ENCODE data around the gene DRD4. TPM values are rescaled to one million over a fixed set of nuclear protein-coding genes. Genes with fewer than 3 reads are reported as not detected.

DRD4 gene
- total RNA-seq, 3 donors from 2014 or later, result 1.2 to 2.4 (median 1.8) TPM

DNA sequence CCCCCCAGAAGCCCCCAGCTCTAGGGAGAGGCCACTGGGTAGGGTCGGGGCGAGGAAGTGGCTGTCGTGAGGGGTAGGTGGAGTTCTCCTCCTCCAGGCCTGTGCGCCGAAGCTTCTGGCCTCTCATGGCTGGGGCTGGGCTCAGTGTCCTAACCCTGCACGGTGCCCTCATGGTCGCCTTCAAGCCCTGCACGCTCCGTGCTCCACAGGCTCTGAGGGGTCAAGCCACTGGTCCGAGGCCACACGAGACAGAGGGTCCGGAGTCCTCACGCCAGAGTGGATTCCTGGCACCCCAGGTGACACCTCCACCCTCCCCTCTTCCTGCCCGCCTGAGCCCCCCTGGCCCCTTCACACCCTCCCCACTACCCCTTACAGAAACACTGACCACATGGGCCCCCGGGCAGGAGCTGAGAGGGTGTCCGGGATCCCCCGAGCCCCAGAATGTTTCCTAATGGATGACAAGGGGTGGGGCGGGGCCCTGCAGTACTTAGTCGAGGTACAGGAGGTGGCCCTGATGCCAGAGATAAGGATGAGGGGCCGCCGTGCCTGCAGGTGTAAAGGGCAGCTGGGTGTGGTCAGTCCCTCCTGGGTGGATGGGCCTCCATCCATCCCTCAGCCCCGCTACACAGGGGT lies 11.3 kb upstream of the DRD4 start:
- DNase-seq (peak; percentile 55 to 70 (median 63)), ATAC-seq (peak; percentile 38)
- Histone ChIP-seq H3K4me3 (no peak overlapping the region), H3K9me3 (no peaks in the 10 kb centered on the region), H3K36me3 (ENCODE audit: low read depth) (no peaks in the 10 kb centered on the region), H3K4me1 (ENCODE audit: low read depth) (peaks cover 14% of the 10 kb centered on the region)
- TF ChIP-seq, protein P1, sequence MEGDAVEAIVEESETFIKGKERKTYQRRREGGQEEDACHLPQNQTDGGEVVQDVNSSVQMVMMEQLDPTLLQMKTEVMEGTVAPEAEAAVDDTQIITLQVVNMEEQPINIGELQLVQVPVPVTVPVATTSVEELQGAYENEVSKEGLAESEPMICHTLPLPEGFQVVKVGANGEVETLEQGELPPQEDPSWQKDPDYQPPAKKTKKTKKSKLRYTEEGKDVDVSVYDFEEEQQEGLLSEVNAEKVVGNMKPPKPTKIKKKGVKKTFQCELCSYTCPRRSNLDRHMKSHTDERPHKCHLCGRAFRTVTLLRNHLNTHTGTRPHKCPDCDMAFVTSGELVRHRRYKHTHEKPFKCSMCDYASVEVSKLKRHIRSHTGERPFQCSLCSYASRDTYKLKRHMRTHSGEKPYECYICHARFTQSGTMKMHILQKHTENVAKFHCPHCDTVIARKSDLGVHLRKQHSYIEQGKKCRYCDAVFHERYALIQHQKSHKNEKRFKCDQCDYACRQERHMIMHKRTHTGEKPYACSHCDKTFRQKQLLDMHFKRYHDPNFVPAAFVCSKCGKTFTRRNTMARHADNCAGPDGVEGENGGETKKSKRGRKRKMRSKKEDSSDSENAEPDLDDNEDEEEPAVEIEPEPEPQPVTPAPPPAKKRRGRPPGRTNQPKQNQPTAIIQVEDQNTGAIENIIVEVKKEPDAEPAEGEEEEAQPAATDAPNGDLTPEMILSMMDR (IDR thresholded peaks at IDR 0.05), result no peak
- intact Hi-C loops (cut with DNase I, micrococcal nuclease), result no loop called here

DNA sequence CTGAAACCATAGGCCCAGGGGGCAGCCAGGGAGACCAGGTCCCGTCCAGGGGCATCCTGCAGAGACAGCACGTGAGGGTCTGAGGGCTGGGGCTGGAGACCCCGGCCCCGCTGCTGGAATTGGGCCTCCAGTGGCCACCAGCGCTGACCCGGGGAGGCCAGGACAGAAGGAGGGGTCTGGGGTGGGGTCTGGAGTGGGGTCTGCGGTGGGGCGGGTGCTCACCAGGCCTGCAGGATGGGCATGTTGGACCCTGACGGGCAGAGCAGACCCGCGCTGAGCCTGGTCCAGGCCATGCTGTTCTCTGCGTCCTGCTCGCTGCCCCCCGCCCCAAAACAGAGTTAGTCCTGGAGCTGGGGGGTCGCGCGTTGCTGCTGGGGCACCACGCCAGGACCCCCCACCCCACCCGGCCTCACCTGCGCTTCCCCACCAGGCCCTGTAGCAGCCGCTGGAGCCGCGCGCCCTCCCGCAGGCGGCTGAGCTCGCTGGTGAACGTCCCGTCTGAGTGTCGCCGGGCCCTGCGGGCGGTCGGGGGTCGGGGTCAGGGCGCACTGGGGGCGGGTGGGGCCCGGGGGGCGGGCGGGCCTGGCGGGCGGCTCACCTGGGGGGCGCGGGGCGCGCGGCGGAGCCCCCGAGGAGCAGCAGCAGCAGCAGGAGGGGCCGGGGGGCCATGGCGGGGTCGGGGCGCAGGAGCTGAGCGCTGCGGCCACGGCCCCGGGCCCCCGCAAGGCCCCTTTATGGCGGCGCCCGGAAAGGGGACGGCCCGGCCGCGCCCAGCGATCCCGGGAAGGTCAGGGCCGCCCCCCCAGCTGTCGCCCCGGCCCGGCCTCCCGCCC lies 10.4 kb upstream of the DRD4 start, which contains the start of gene SCT:
TSS of gene SCT (minus strand) at position 707 of the 833 bp plus-strand sequence. CDS start at position 669, 38 bp downstream.
- DNase-seq, result peak in 2 of 3 donors; percentile 47 to 53
- TF ChIP-seq, protein P1 (IDR thresholded peaks at IDR 0.05), result no peak
- no peak for ATAC-seq
- intact Hi-C loops (cut with DNase I, micrococcal nuclease), result no loop called here
- peaks cover 14% of the 10 kb centered on the region for H3K4me1 ChIP-seq (ENCODE audit: low read depth)
- H3K9me3 ChIP-seq, result no peaks in the 10 kb centered on the region
- no peak within 1 kb of the TSS for H3K4me3 ChIP-seq
- no peaks in the 10 kb centered on the region for H3K36me3 ChIP-seq (ENCODE audit: low read depth)

DNA sequence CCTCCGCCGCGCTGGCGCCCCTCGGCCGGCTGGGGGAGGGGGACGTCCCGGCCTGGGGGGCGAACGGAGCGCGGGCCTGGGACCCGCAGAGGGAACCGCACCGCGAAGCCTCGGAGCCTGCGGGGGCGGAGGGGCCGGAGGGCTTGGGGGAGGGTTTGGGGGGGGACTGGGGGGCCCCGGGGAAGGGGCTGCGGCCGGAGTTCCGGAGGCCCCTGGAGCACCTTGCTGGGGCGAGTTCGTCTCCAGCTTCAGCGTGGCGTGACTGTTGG lies 9.8 kb upstream of the DRD4 start:
- no peak for ATAC-seq
- intact Hi-C loops (cut with DNase I, micrococcal nuclease), result no loop called here
- H3K4me3 ChIP-seq, result no peak overlapping the region
- peaks cover 14% of the 10 kb centered on the region for H3K4me1 ChIP-seq (ENCODE audit: low read depth)
- TF ChIP-seq, protein P1 (IDR thresholded peaks at IDR 0.05), result no peak
- H3K36me3 ChIP-seq (ENCODE audit: low read depth), result no peaks in the 10 kb centered on the region
- no peak for DNase-seq
- H3K9me3 ChIP-seq, result no peaks in the 10 kb centered on the region

DNA sequence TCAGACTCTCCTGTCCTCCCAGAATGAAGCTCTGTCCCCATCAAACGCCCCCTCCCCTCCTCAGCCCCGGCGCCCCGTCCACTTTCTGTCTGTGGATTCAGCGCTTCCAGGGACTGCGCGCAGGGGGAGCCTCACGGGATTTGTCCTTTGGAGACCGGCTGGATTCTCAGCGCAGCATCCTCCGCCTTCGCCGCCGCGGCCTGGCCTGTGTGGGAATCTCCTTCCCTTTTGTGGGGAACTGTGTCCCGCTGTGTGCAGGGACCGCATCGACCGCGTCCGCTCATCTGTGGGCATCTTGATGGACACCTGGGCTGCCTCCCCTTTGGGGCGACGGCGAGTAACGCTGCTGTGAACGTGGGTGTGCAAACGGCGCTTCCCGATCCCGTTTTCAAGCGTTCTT lies 9.0 kb upstream of the DRD4 start:
- Histone ChIP-seq H3K9me3 (no peaks in the 10 kb centered on the region), H3K36me3 (ENCODE audit: low read depth) (no peaks in the 10 kb centered on the region), H3K4me3 (no peak overlapping the region), H3K4me1 (ENCODE audit: low read depth) (peaks cover 14% of the 10 kb centered on the region)
- no peak for ATAC-seq
- intact Hi-C loops (cut with DNase I, micrococcal nuclease), result no loop called here
- peak in 2 of 3 donors; percentile 35 to 53 for DNase-seq
- TF ChIP-seq, protein P1 (IDR thresholded peaks at IDR 0.05), result no peak

DNA sequence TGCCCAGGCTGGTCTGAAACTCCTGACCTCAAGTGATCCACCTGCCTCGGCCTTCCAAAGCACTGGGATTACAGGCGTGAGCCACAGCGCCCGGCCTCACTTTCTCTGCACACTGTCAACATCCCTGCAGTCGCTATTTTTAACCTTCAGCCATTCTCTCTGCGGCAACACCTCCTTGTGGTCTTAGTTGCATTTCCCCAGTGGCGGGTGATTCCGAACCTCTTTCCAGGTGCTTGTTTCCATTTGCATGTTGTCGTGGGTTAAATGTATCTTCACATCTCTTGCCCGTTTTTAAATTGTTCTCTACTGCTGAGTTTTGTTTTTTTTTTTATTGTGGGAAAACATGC lies 7.9 kb upstream of the DRD4 start:
- ATAC-seq (no peak), DNase-seq (peak in 1 of 3 donors; percentile 29)
- H3K9me3 ChIP-seq, result no peaks in the 10 kb centered on the region
- H3K4me1 ChIP-seq (ENCODE audit: low read depth), result peaks cover 14% of the 10 kb centered on the region
- no peak overlapping the region for H3K4me3 ChIP-seq
- no peaks in the 10 kb centered on the region for H3K36me3 ChIP-seq (ENCODE audit: low read depth)
- TF ChIP-seq, protein P1 (IDR thresholded peaks at IDR 0.05), result no peak
- intact Hi-C loops (cut with DNase I, micrococcal nuclease), result no loop called here
